Testis (tissue), 3 donors: ENCODE results near the gene ZACN. TPM values are rescaled to one million over a fixed set of nuclear protein-coding genes. Genes with fewer than 3 reads are reported as not detected.

Source experiments
- DNase-seq: peaks from one replicate; pipeline ENCODE4 v3.0.0-alpha.2; 2019
- H3K27ac ChIP-seq, 2 donors: fragments of 200-600 bp; sonication (generic); one replicate each; pipeline ENCODE4 v1.5.1; 2019
- H3K27me3 ChIP-seq: fragments of 200-600 bp; sonication (generic); one replicate; pipeline ENCODE4 v1.5.1; 2019
- H3K36me3 ChIP-seq: fragments of 200-600 bp; sonication (generic); one replicate; pipeline ENCODE4 v1.5.1; 2017; ENCODE audit warnings: low read depth; ENCODE audit errors: missing control alignments
- H3K4me1 ChIP-seq: fragments of 200-600 bp; sonication (generic); one replicate; pipeline ENCODE4 v1.5.1; 2019
- H3K4me3 ChIP-seq, 2 donors: fragments of 200-600 bp; sonication (generic); one replicate each; pipeline ENCODE4 v1.5.1; 2017 to 2019
- H3K9me3 ChIP-seq: fragments of 200-600 bp; sonication (generic); one replicate; pipeline ENCODE4 v1.5.1; 2017
- CTCF ChIP-seq, 3 experiments: fragments of 450-650 bp in 2 of 3; fragments of 200-600 bp in 1 of 3; sonication (generic) in 1 of 3; IDR thresholded peaks; one replicate each; pipeline ENCODE4 v1.5.1; 2016 to 2019; ENCODE audit warnings: antibody characterized with exemption in 3 of 3, mild to moderate bottlenecking in 2 of 3, moderate library complexity in 1 of 3
- POLR2A ChIP-seq: fragments of 450-650 bp; IDR thresholded peaks from one replicate; pipeline ENCODE4 v1.6.1; 2017; ENCODE audit warnings: antibody characterized with exemption, mild to moderate bottlenecking, moderate library complexity
- WGBS, 2 donors: methylation state at CpG; one replicate each; pipeline ENCODE4 v1.1.5; 2018; 5-methylcytosine and 5-hydroxymethylcytosine counted together
- intact Hi-C: fragments of 100-400 bp; cut with DNase I; formaldehyde crosslinking; loops from one replicate; pipeline ENCODE4 v1.15.1; 2023; ENCODE audit warnings: low total_unique reads
- polyA plus RNA-seq: library from polyadenylated mRNA; stranded (reverse); fragments of 350-450 nt; fragmentation: Illumina TruSeq; extraction: RNeasy Lipid Tissue Mini Kit (QIAGEN cat#74804); gene quantifications from one replicate; pipeline ENCODE4 v1.2.3, GENCODE V29; 2014; ENCODE audit warnings: low read depth, low replicate concordance; ENCODE audit not compliant: insufficient read depth
- total RNA-seq, 2 donors: library from RNA; depleted of rRNA; stranded (reverse); fragments of >200 nt; gene quantifications; one replicate each; pipeline ENCODE4 v1.2.3, GENCODE V29; 2016

Gene ZACN
- total and polyA plus RNA-seq, 3 donors from 2014 or later, result 0.13 to 0.31 TPM; not detected in 1

GRCh38 chr17:76089680-76090516 lies 10.9 kb downstream of the ZACN start:
- H3K27ac ChIP-seq, result no peak overlapping the region
- H3K4me3 ChIP-seq, result no peak overlapping the region
- intact Hi-C loops, result no loop called here
- H3K36me3 ChIP-seq, result no peaks in the 10 kb centered on the region
- no peaks in the 10 kb centered on the region for H3K27me3 ChIP-seq
- no peaks in the 10 kb centered on the region for H3K4me1 ChIP-seq
- no peaks in the 10 kb centered on the region for H3K9me3 ChIP-seq
- DNase-seq, result no peak
- 93 to 100% methylated on average over 1 to 32 of the region's 32 CpGs for WGBS, 2 donors
- TF ChIP-seq POLR2A (no peak), CTCF (IDR thresholded peaks at IDR 0.05) (no peak)

- Histone ChIP-seq H3K4me1 (no peaks in the 10 kb centered on the region), H3K36me3 (no peaks in the 10 kb centered on the region), H3K27ac (no peak overlapping the region), H3K9me3 (no peaks in the 10 kb centered on the region), H3K27me3 (no peaks in the 10 kb centered on the region), H3K4me3 (no peak overlapping the region)
- DNase-seq, result no peak
- intact Hi-C loops, result no loop called here
- TF ChIP-seq CTCF (IDR thresholded peaks at IDR 0.05), result no peak
- TF ChIP-seq POLR2A, result no peak
- WGBS, 2 donors, result 85 to 92% methylated on average over 15 to 17 of the region's 17 CpGs
Observed at GRCh38 chr17:76090517-76091129, 11.6 kb downstream of the ZACN start.

GRCh38 chr17:76091526-76092286 lies 12.7 kb downstream of the ZACN start:
- no peak for TF ChIP-seq CTCF (IDR thresholded peaks at IDR 0.05)
- no peak for TF ChIP-seq POLR2A
- 76 to 85% methylated on average over 18 to 23 of the region's 23 CpGs for WGBS, 2 donors
- DNase-seq, result no peak
- intact Hi-C loops, result no loop called here
- no peaks in the 10 kb centered on the region for H3K4me1 ChIP-seq
- H3K36me3 ChIP-seq, result no peaks in the 10 kb centered on the region
- H3K9me3 ChIP-seq, result no peaks in the 10 kb centered on the region
- no peaks in the 10 kb centered on the region for H3K27me3 ChIP-seq
- no peak overlapping the region for H3K27ac ChIP-seq
- no peak overlapping the region for H3K4me3 ChIP-seq

- no peak for DNase-seq
Observed at GRCh38 chr17:76092526-76093413, 13.8 kb downstream of the ZACN start.

More at GRCh38 chr17:76092526-76093413, 13.8 kb downstream of the ZACN start:
- Histone ChIP-seq H3K4me1 (no peaks in the 10 kb centered on the region), H3K27ac (no peak overlapping the region), H3K27me3 (no peaks in the 10 kb centered on the region), H3K4me3 (no peak overlapping the region), H3K9me3 (no peaks in the 10 kb centered on the region), H3K36me3 (no peaks in the 10 kb centered on the region)
- TF ChIP-seq CTCF (IDR thresholded peaks at IDR 0.05) (no peak), POLR2A (no peak)
- intact Hi-C loops, result no loop called here
- 92% methylated on average over 14 to 20 of the region's 20 CpGs for WGBS, 2 donors
